GM12878 (cell line): ENCODE measurements around the gene SERPINF2. TPM values are rescaled to one million over a fixed set of nuclear protein-coding genes. Genes with fewer than 3 reads are reported as not detected.

ENCODE experiments used
- ATAC-seq: fragments of 200-7000 bp; cut with Tn5 transposase; 3 replicates; pipeline ENCODE4 v1.9.1; 2020; ENCODE audit warnings: mild to moderate bottlenecking, moderate library complexity
- BruUV-seq: library from RNA; stranded (reverse); fragments of 400-500 nt; replicated peaks from 2 replicates; lab custom pipeline; 2021; lab: Mats Ljungman, UMichigan
- CTCF ChIA-PET: fragments of 300-600 bp; sonication (Branson Sonifier 250); formaldehyde crosslinking; extraction: SDS; loops from one replicate; lab custom pipeline; 2021; ENCODE audit warnings: inconsistent platforms; lab: Yijun Ruan, JAX
- POLR2A ChIA-PET: fragments of 350-600 bp; formaldehyde crosslinking; extraction: SDS; loops from one replicate; lab custom pipeline; 2021; ENCODE audit warnings: inconsistent platforms; lab: Charles Lee
- RAD21 ChIA-PET: fragments of 300-600 bp; sonication (Branson Sonifier 250); formaldehyde crosslinking; loops from one replicate; lab custom pipeline; 2023; ENCODE audit warnings: antibody characterized with exemption; ENCODE audit not compliant: unreplicated experiment; lab: Charles Lee
- SMC1A ChIA-PET: fragments of 300-600 bp; sonication (Branson Sonifier 250); formaldehyde crosslinking; loops from one replicate; lab custom pipeline; 2023; ENCODE audit not compliant: unreplicated experiment, uncharacterized antibody; lab: Charles Lee
- DNase-seq: peaks from one replicate; pipeline ENCODE4 v3.0.0-alpha.2; 2011; ENCODE audit warnings: low read depth, low spot score
- FAIRE-seq: peaks from 3 replicates; lab custom pipeline; 2011; peaks lifted over from hg19 to GRCh38; lab: Jason Lieb, UNC
- H2AFZ ChIP-seq: 2 replicates; pipeline ENCODE4 v1.6.0; 2011; ENCODE audit warnings: low read depth, low read length, control low read depth; ENCODE audit not compliant: control insufficient read depth
- H3K27ac ChIP-seq: 2 replicates; pipeline ENCODE4 v1.5.1; 2011; ENCODE audit warnings: control low read depth; ENCODE audit not compliant: control insufficient read depth, insufficient read depth
- H3K27me3 ChIP-seq, 2 experiments: replicated peaks in 1 of 2; 2 replicates each; pipeline versions ENCODE4 v1.6.0 to v1.6.1; 2011; ENCODE audit warnings: low read length in 1 of 2; ENCODE audit not compliant: control insufficient read depth in 2 of 2, insufficient read depth in 2 of 2
- H3K36me3 ChIP-seq, 2 experiments: 2 replicates each; pipeline ENCODE4 v1.5.1; 2011; ENCODE audit warnings: low read length in 1 of 2; ENCODE audit not compliant: control insufficient read depth in 2 of 2, insufficient read depth in 2 of 2
- H3K4me1 ChIP-seq: 2 replicates; pipeline ENCODE4 v1.6.1; 2011; ENCODE audit warnings: mild to moderate bottlenecking, low read length, moderate library complexity, mixed read lengths; ENCODE audit not compliant: control insufficient read depth, insufficient read depth
- H3K4me2 ChIP-seq: 2 replicates; pipeline ENCODE4 v1.6.0; 2011; ENCODE audit warnings: control low read depth; ENCODE audit not compliant: control insufficient read depth, insufficient read depth
- H3K4me3 ChIP-seq: fragments of 200-600 bp; sonication (generic); 2 replicates; pipeline ENCODE4 v1.5.1; 2016
- H3K79me2 ChIP-seq: 2 replicates; pipeline ENCODE4 v1.6.0; 2011; ENCODE audit warnings: low read length; ENCODE audit not compliant: control insufficient read depth, insufficient read depth
- H3K9ac ChIP-seq: 2 replicates; pipeline ENCODE4 v1.8.0; 2011; ENCODE audit warnings: low read length, control low read depth, mixed read lengths; ENCODE audit not compliant: control insufficient read depth, insufficient read depth
- H3K9me3 ChIP-seq: replicated peaks from 3 replicates; pipeline ENCODE4 v1.5.1; 2011; ENCODE audit warnings: mild to moderate bottlenecking, low read length; ENCODE audit not compliant: control insufficient read depth, insufficient read depth
- H4K20me1 ChIP-seq: 2 replicates; pipeline ENCODE4 v1.6.0; 2011; ENCODE audit not compliant: control insufficient read depth, insufficient read depth
- BMI1 ChIP-seq: fragments of 450-650 bp; IDR thresholded peaks from 2 replicates; pipeline ENCODE4 v1.6.1; 2016; ENCODE audit warnings: mild to moderate bottlenecking, moderate library complexity, borderline replicate concordance
- HCFC1 ChIP-seq: fragments of 150-350 bp; IDR thresholded peaks from 2 replicates; pipeline ENCODE4 v1.6.1; 2014; ENCODE audit warnings: low read length
- SMAD1 ChIP-seq: fragments of 450-650 bp; IDR thresholded peaks from 2 replicates; pipeline ENCODE4 v1.6.1; 2018; ENCODE audit warnings: mild to moderate bottlenecking, low read depth; ENCODE audit not compliant: partially characterized antibody
- STAT1 ChIP-seq: fragments of 450-650 bp; conservative IDR thresholded peaks from 2 replicates; pipeline ENCODE4 v1.6.1; 2014; ENCODE audit warnings: antibody characterized with exemption, mild to moderate bottlenecking
- TARDBP ChIP-seq: IDR thresholded peaks from 2 replicates; pipeline ENCODE4 v1.6.1; 2016; ENCODE audit warnings: borderline replicate concordance
- WGBS: methylation state at CpG from one replicate; pipeline ENCODE4 v1.1.6; 2016; ENCODE audit warnings: low lambda C conversion rate; ENCODE audit not compliant: insufficient replicate concordance, insufficient coverage; ENCODE audit errors: missing lambda C conversion rate; 5-methylcytosine and 5-hydroxymethylcytosine counted together
- in situ Hi-C: fragments of 300-500 bp; cut with MboI; formaldehyde crosslinking; loops from 9 replicates; pipeline ENCODE4 v1.14.3; 2018; ENCODE audit warnings: mixed read lengths
- intact Hi-C: fragments of 100-400 bp; cut with micrococcal nuclease; formaldehyde crosslinking; loops from one replicate; pipeline ENCODE4 v1.14.2; 2022; ENCODE audit not compliant: unreplicated experiment
- polyA plus RNA-seq, 11 experiments: library from polyadenylated mRNA; depleted of rRNA in 4 of 11; unstranded in 6 of 11; stranded (reverse) in 5 of 11; fragments of >200 nt; fragmentation: Nextera tagmentation in 4 of 11; fragmentation: Illumina TruSeq in 1 of 11; extraction: Ambion mirVana in 4 of 11; extraction: Trizol in 1 of 11; gene quantifications; 1 replicate in 1 of 11; 2 replicates in 10 of 11; pipeline versions ENCODE4 v1.2.1 to v1.2.3, GENCODE V29; 2011 to 2016; ENCODE audit warnings: inconsistent platforms in 2 of 11, missing spikeins in 2 of 11, low read depth in 1 of 11
- total RNA-seq, 4 experiments: library from RNA; depleted of rRNA in 3 of 4; stranded (reverse); fragments of >200 nt in 3 of 4; fragmentation: Illumina TruSeq in 1 of 4; extraction: Trizol in 1 of 4; gene quantifications; 2 replicates each; pipeline versions ENCODE4 v1.2.1 to v1.2.3, GENCODE V29; 2013 to 2021
- TF ChIP-seq, protein P1 (sequence below): fragments of 450-650 bp; IDR thresholded peaks from 2 replicates; pipeline ENCODE4 v1.6.1; 2017; ENCODE audit warnings: borderline replicate concordance
- TF ChIP-seq, protein P2 (sequence below): fragments of 450-650 bp; IDR thresholded peaks from 2 replicates; pipeline ENCODE4 v1.6.1; 2017; ENCODE audit warnings: mild to moderate bottlenecking, moderate library complexity
- TF ChIP-seq, protein P3 (sequence below): fragments of 450-650 bp; IDR thresholded peaks from 2 replicates; pipeline ENCODE4 v1.6.1; 2017; ENCODE audit warnings: mild to moderate bottlenecking
- TF ChIP-seq, protein P4 (sequence below): IDR thresholded peaks from 2 replicates; pipeline ENCODE4 v1.6.1; 2011; ENCODE audit warnings: low read depth, mild to moderate bottlenecking, low read length, moderate library complexity, borderline replicate concordance; ENCODE audit errors: extremely low read depth
- TF ChIP-seq, protein P5 (sequence below): IDR thresholded peaks from 2 replicates; pipeline ENCODE4 v1.6.1; 2012; ENCODE audit warnings: low read length, inconsistent platforms

Gene SERPINF2
- total and polyA plus RNA-seq, 10 of the 15 experiments (the other 5 are each of a cell fraction or from before 2014, with no cell fraction given): 0.04 to 0.21 (median 0.12) TPM; not detected in 6

DNA sequence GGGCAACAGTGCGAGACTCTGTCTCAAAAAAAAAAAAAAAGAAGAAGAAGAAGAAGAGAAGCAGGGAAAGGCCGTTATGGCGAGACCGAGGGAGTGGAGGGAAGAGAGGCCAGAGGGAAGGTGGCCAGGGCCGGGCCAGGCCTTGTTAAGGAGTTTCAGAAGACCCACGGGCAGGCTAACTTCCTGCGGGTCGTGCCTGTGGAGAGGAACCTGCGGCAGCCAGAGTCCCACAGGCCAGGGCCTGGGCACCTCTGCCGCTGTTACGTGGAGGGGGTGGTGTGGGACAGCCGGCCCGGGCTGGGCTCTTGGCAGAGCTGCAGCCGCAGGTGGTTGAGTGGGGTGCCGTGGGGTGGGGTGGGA, 12.7 kb upstream of the SERPINF2 start:
- ChIA-PET RAD21 (interaction anchor here (1.1 kb wide), 1 partner anchor 9 kb away, joined by 3 read pairs; no protein-coding TSS in a partner anchor), CTCF (interaction anchor here (1.6 to 2.0 kb wide), 2 partner anchors 8 to 10 kb away, joined by 6 to 7 read pairs; no protein-coding TSS in a partner anchor), SMC1A (no interaction called here), POLR2A (no interaction called here)
- ATAC-seq: no peak
- Histone ChIP-seq H3K4me2 (no peak overlapping the region), H3K27ac (no peak overlapping the region), H3K9me3 (no peaks in the 10 kb centered on the region), H3K4me1 (peaks cover 13% of the 10 kb centered on the region), H2AFZ (no peak overlapping the region), H3K4me3 (no peak overlapping the region), H3K36me3 (peaks cover 3 to 5% of the 10 kb centered on the region in 2 experiments; a peak in 3 of 4 replicates), H3K79me2 (peaks cover 14% of the 10 kb centered on the region), H3K27me3 (no peaks in the 10 kb centered on the region), H4K20me1 (no peaks in the 10 kb centered on the region), H3K9ac (no peak overlapping the region)
- BruUV-seq: no TSS peak
- in situ Hi-C loops: no loop called here
- TF ChIP-seq, protein P1, sequence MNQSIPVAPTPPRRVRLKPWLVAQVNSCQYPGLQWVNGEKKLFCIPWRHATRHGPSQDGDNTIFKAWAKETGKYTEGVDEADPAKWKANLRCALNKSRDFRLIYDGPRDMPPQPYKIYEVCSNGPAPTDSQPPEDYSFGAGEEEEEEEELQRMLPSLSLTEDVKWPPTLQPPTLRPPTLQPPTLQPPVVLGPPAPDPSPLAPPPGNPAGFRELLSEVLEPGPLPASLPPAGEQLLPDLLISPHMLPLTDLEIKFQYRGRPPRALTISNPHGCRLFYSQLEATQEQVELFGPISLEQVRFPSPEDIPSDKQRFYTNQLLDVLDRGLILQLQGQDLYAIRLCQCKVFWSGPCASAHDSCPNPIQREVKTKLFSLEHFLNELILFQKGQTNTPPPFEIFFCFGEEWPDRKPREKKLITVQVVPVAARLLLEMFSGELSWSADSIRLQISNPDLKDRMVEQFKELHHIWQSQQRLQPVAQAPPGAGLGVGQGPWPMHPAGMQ: no peak
- TF ChIP-seq, protein P2, sequence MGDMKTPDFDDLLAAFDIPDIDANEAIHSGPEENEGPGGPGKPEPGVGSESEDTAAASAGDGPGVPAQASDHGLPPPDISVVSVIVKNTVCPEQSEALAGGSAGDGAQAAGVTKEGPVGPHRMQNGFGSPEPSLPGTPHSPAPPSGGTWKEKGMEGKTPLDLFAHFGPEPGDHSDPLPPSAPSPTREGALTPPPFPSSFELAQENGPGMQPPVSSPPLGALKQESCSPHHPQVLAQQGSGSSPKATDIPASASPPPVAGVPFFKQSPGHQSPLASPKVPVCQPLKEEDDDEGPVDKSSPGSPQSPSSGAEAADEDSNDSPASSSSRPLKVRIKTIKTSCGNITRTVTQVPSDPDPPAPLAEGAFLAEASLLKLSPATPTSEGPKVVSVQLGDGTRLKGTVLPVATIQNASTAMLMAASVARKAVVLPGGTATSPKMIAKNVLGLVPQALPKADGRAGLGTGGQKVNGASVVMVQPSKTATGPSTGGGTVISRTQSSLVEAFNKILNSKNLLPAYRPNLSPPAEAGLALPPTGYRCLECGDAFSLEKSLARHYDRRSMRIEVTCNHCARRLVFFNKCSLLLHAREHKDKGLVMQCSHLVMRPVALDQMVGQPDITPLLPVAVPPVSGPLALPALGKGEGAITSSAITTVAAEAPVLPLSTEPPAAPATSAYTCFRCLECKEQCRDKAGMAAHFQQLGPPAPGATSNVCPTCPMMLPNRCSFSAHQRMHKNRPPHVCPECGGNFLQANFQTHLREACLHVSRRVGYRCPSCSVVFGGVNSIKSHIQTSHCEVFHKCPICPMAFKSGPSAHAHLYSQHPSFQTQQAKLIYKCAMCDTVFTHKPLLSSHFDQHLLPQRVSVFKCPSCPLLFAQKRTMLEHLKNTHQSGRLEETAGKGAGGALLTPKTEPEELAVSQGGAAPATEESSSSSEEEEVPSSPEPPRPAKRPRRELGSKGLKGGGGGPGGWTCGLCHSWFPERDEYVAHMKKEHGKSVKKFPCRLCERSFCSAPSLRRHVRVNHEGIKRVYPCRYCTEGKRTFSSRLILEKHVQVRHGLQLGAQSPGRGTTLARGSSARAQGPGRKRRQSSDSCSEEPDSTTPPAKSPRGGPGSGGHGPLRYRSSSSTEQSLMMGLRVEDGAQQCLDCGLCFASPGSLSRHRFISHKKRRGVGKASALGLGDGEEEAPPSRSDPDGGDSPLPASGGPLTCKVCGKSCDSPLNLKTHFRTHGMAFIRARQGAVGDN: no peak
- TF ChIP-seq, protein P3, sequence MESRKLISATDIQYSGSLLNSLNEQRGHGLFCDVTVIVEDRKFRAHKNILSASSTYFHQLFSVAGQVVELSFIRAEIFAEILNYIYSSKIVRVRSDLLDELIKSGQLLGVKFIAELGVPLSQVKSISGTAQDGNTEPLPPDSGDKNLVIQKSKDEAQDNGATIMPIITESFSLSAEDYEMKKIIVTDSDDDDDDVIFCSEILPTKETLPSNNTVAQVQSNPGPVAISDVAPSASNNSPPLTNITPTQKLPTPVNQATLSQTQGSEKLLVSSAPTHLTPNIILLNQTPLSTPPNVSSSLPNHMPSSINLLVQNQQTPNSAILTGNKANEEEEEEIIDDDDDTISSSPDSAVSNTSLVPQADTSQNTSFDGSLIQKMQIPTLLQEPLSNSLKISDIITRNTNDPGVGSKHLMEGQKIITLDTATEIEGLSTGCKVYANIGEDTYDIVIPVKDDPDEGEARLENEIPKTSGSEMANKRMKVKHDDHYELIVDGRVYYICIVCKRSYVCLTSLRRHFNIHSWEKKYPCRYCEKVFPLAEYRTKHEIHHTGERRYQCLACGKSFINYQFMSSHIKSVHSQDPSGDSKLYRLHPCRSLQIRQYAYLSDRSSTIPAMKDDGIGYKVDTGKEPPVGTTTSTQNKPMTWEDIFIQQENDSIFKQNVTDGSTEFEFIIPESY: no peak
- no peak for TF ChIP-seq HCFC1
- TF ChIP-seq STAT1: no peak
- TF ChIP-seq BMI1: no peak
- TF ChIP-seq, protein P4, sequence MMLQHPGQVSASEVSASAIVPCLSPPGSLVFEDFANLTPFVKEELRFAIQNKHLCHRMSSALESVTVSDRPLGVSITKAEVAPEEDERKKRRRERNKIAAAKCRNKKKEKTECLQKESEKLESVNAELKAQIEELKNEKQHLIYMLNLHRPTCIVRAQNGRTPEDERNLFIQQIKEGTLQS: no peak
- no peak for TF ChIP-seq SMAD1
- no peak for TF ChIP-seq TARDBP
- TF ChIP-seq, protein P5, sequence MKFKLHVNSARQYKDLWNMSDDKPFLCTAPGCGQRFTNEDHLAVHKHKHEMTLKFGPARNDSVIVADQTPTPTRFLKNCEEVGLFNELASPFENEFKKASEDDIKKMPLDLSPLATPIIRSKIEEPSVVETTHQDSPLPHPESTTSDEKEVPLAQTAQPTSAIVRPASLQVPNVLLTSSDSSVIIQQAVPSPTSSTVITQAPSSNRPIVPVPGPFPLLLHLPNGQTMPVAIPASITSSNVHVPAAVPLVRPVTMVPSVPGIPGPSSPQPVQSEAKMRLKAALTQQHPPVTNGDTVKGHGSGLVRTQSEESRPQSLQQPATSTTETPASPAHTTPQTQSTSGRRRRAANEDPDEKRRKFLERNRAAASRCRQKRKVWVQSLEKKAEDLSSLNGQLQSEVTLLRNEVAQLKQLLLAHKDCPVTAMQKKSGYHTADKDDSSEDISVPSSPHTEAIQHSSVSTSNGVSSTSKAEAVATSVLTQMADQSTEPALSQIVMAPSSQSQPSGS: no peak
- 98% methylated on average over 10 of the region's 15 CpGs for WGBS
- intact Hi-C loops: no loop called here
- no peak for FAIRE-seq
- DNase-seq: no peak
